ENCODE measurements around the gene APOL3.
"Not testable (repeated sequence)": the region's sequence is repeated elsewhere in the genome, so short reads cannot be mapped to it uniquely, and the experiment has no call there.

APOL3 gene

GRCh38 chr22:36192542-36192941 lies 32.0 kb upstream of the APOL3 start:
- DNase-seq = no peak

GRCh38 chr22:36191106-36191836 lies 30.7 kb upstream of the APOL3 start:
- no peak for DNase-seq

- not testable (repeated sequence) for DNase-seq
These were observed 27.3 kb upstream of the APOL3 start for GRCh38 chr22:36187862-36188261.

- DNase-seq = no peak
These were observed 25.5 kb upstream of the APOL3 start for GRCh38 chr22:36185828-36186624.

GRCh38 chr22:36184433-36185025 lies 24.0 kb upstream of the APOL3 start:
- no peak for DNase-seq

- DNase-seq = no peak
These were observed 22.9 kb upstream of the APOL3 start for GRCh38 chr22:36183446-36183845.

- no peak for DNase-seq
These were observed 22.3 kb upstream of the APOL3 start for GRCh38 chr22:36182857-36183256.

GRCh38 chr22:36182056-36182455 lies 21.5 kb upstream of the APOL3 start:
- DNase-seq = no peak

- no peak for DNase-seq
These were observed 20.4 kb upstream of the APOL3 start for GRCh38 chr22:36180928-36181327.

- DNase-seq = peak; percentile 12 to 36
These were observed 19.7 kb upstream of the APOL3 start for GRCh38 chr22:36180038-36180880.

GRCh38 chr22:36177160-36177559 lies 16.6 kb upstream of the APOL3 start:
- DNase-seq = no peak

GRCh38 chr22:36175892-36176291 lies 15.3 kb upstream of the APOL3 start:
- DNase-seq = no peak

GRCh38 chr22:36171941-36172340 lies 11.4 kb upstream of the APOL3 start:
- no peak for DNase-seq

GRCh38 chr22:36166518-36167220 lies 6.1 kb upstream of the APOL3 start:
- DNase-seq = no peak

- no peak for DNase-seq
These were observed 5.5 kb upstream of the APOL3 start for GRCh38 chr22:36166086-36166485.

GRCh38 chr22:36165141-36165540 lies 4.6 kb upstream of the APOL3 start:
- DNase-seq = no peak

- no peak for DNase-seq
These were observed 4.1 kb upstream of the APOL3 start for GRCh38 chr22:36164621-36165020.

GRCh38 chr22:36163497-36163896 lies 2.9 kb upstream of the APOL3 start:
- no peak for DNase-seq

GRCh38 chr22:36162127-36163034 lies 1.8 kb upstream of the APOL3 start:
- DNase-seq = no peak

GRCh38 chr22:36161793-36162126 lies 1.2 kb upstream of the APOL3 start:
- not testable (repeated sequence) for DNase-seq
